H1 (cell line): Measurements from ENCODE around the gene EBPL. TPM values are rescaled to one million over a fixed set of nuclear protein-coding genes. Genes with fewer than 3 reads are reported as not detected.

Experiments
- CTCF ChIA-PET: fragments of 300-600 bp; sonication (Branson Sonifier 250); formaldehyde crosslinking; loops from one replicate; lab custom pipeline; 2021; ENCODE audit not compliant: partially characterized antibody; lab: Charles Lee
- POLR2A ChIA-PET: fragments of 300-600 bp; sonication (Branson Sonifier 250); formaldehyde crosslinking; loops from one replicate; lab custom pipeline; 2021; ENCODE audit warnings: inconsistent platforms; ENCODE audit not compliant: partially characterized antibody; lab: Charles Lee
- DNase-seq, 2 experiments: peaks; one replicate each; pipeline versions ENCODE4 v3.0.0 to v3.0.0-alpha.2; 2010 to 2022; ENCODE audit warnings: low spot score in 2 of 2, low read depth in 1 of 2, mixed read lengths in 1 of 2
- FAIRE-seq: peaks from 2 replicates; lab custom pipeline; 2011; peaks lifted over from hg19 to GRCh38; lab: Jason Lieb, UNC
- H2AFZ ChIP-seq: 2 replicates; pipeline ENCODE4 v1.8.1; 2012; ENCODE audit warnings: low read length, inconsistent platforms
- H2AK5ac ChIP-seq: 2 replicates; pipeline ENCODE4 v1.6.1; 2013; ENCODE audit warnings: low read depth, low read length
- H2BK120ac ChIP-seq: replicated peaks from 2 replicates; pipeline ENCODE3; 2013; ENCODE audit warnings: low read depth, low read length, inconsistent platforms
- H2BK12ac ChIP-seq: 2 replicates; pipeline ENCODE4 v1.6.1; 2013; ENCODE audit warnings: low read depth, low read length
- H2BK15ac ChIP-seq: 2 replicates; pipeline ENCODE4 v1.6.1; 2013; ENCODE audit warnings: low read length
- H2BK20ac ChIP-seq: 2 replicates; pipeline ENCODE4 v1.6.1; 2013; ENCODE audit warnings: low read length
- H2BK5ac ChIP-seq: 2 replicates; pipeline ENCODE4 v1.6.1; 2013; ENCODE audit warnings: low read depth, low read length
- H3K14ac ChIP-seq: 2 replicates; pipeline ENCODE4 v1.6.1; 2013; ENCODE audit warnings: inconsistent platforms; ENCODE audit not compliant: insufficient read length
- H3K18ac ChIP-seq: 2 replicates; pipeline ENCODE4 v1.6.1; 2013; ENCODE audit warnings: low read length; ENCODE audit errors: extremely low read depth
- H3K23ac ChIP-seq: 2 replicates; pipeline ENCODE4 v1.6.1; 2013; ENCODE audit warnings: inconsistent platforms; ENCODE audit not compliant: insufficient read length
- H3K23me2 ChIP-seq: 2 replicates; pipeline ENCODE4 v1.6.1; 2013; ENCODE audit warnings: low read depth, low read length
- H3K27ac ChIP-seq: 2 replicates; pipeline ENCODE4 v1.6.1; 2011; ENCODE audit warnings: low read depth, low read length, inconsistent platforms
- H3K27me3 ChIP-seq, 4 experiments: replicated peaks in 1 of 4; 1 replicate in 1 of 4; 2 replicates in 3 of 4; pipeline versions ENCODE4 v1.6.1 to v1.8.1; 2011 to 2013; ENCODE audit warnings: low read length in 3 of 4, mild to moderate bottlenecking in 3 of 4, inconsistent platforms in 2 of 4, mixed read lengths in 2 of 4, moderate library complexity in 1 of 4; ENCODE audit not compliant: control insufficient read depth in 3 of 4, insufficient read depth in 3 of 4; ENCODE audit errors: extremely low read depth in 1 of 4
- H3K36me3 ChIP-seq, 4 experiments: 2 replicates each; pipeline versions ENCODE4 v1.6.1 to v1.8.1; 2011 to 2013; ENCODE audit warnings: mild to moderate bottlenecking in 4 of 4, low read length in 3 of 4, moderate library complexity in 2 of 4, control low read depth in 1 of 4, inconsistent platforms in 1 of 4; ENCODE audit not compliant: insufficient read depth in 4 of 4, control insufficient read depth in 2 of 4
- H3K4ac ChIP-seq: replicated peaks from 2 replicates; pipeline ENCODE3; 2013; ENCODE audit warnings: low read length, low read depth, mixed read lengths, inconsistent platforms; ENCODE audit not compliant: insufficient read length
- H3K4me1 ChIP-seq, 4 experiments: replicated peaks in 1 of 4; 1 replicate in 1 of 4; 2 replicates in 3 of 4; pipeline versions ENCODE4 v1.6.1 to v1.8.1; 2011 to 2013; ENCODE audit warnings: low read length in 3 of 4, inconsistent platforms in 2 of 4, mixed read lengths in 1 of 4; ENCODE audit not compliant: insufficient read depth in 4 of 4, control insufficient read depth in 3 of 4
- H3K4me2 ChIP-seq, 2 experiments: 2 replicates each; pipeline versions ENCODE4 v1.6.1 to v1.8.1; 2011 to 2013; ENCODE audit warnings: low read depth in 2 of 2, low read length in 2 of 2, control low read depth in 1 of 2, inconsistent platforms in 1 of 2, mild to moderate bottlenecking in 1 of 2; ENCODE audit not compliant: insufficient read depth in 1 of 2
- H3K4me3 ChIP-seq, 4 experiments: fragments of 200-600, 300-600 bp in 1 of 4; sonication (generic), shearing (Covaris generic), sonication (Bioruptor Twin) in 1 of 4; 2 replicates each; pipeline versions ENCODE4 v1.5.1 to v1.8.1; 2011 to 2016; ENCODE audit warnings: low read length in 4 of 4, low read depth in 3 of 4, control low read depth in 2 of 4, inconsistent platforms in 2 of 4, mild to moderate bottlenecking in 2 of 4, mixed read lengths in 1 of 4, moderate library complexity in 1 of 4; ENCODE audit not compliant: insufficient read depth in 2 of 4; ENCODE audit errors: extremely low read depth in 1 of 4
- H3K56ac ChIP-seq: replicated peaks from 2 replicates; pipeline ENCODE3; 2013; ENCODE audit warnings: low read depth, mild to moderate bottlenecking, mixed read lengths, low read length, inconsistent platforms; ENCODE audit not compliant: insufficient read length
- H3K79me1 ChIP-seq: 2 replicates; pipeline ENCODE4 v1.6.1; 2013; ENCODE audit warnings: low read depth, low read length, control low read depth
- H3K79me2 ChIP-seq, 2 experiments: 2 replicates each; pipeline versions ENCODE4 v1.6.1 to v1.8.1; 2012 to 2013; ENCODE audit warnings: low read length in 2 of 2, mild to moderate bottlenecking in 2 of 2, inconsistent platforms in 1 of 2; ENCODE audit not compliant: insufficient read depth in 2 of 2, control insufficient read depth in 1 of 2
- H3K9ac ChIP-seq, 4 experiments: replicated peaks in 1 of 4; 1 replicate in 1 of 4; 2 replicates in 3 of 4; pipeline versions ENCODE4 v1.6.1 to v1.8.1; 2011 to 2013; ENCODE audit warnings: low read depth in 3 of 4, low read length in 3 of 4, control low read depth in 2 of 4, mild to moderate bottlenecking in 2 of 4, moderate library complexity in 2 of 4, inconsistent platforms in 1 of 4; ENCODE audit errors: extremely low read depth in 1 of 4
- H3K9me3 ChIP-seq, 2 experiments: 2 replicates each; pipeline versions ENCODE4 v1.6.1 to v1.8.1; 2012 to 2013; ENCODE audit warnings: mild to moderate bottlenecking in 2 of 2, moderate library complexity in 2 of 2, control low read depth in 1 of 2, inconsistent platforms in 1 of 2, low read depth in 1 of 2, low read length in 1 of 2, mixed read lengths in 1 of 2; ENCODE audit not compliant: insufficient read depth in 2 of 2
- H4K20me1 ChIP-seq, 2 experiments: replicated peaks in 1 of 2; 2 replicates each; pipeline versions ENCODE3 to v1.8.1; 2011 to 2013; ENCODE audit warnings: inconsistent platforms in 2 of 2, low read length in 2 of 2, mild to moderate bottlenecking in 1 of 2; ENCODE audit not compliant: insufficient read depth in 2 of 2, control insufficient read depth in 1 of 2
- H4K5ac ChIP-seq: 2 replicates; pipeline ENCODE4 v1.6.1; 2013; ENCODE audit warnings: low read length, low read depth, mixed read lengths, inconsistent platforms; ENCODE audit not compliant: insufficient read length
- H4K8ac ChIP-seq: 2 replicates; pipeline ENCODE4 v1.8.0; 2013; ENCODE audit warnings: mild to moderate bottlenecking, moderate library complexity, low read length, inconsistent platforms; ENCODE audit not compliant: insufficient read depth; ENCODE audit errors: extremely low read depth
- H4K91ac ChIP-seq: replicated peaks from 2 replicates; pipeline ENCODE3; 2013; ENCODE audit warnings: low read length, mixed read lengths, inconsistent platforms; ENCODE audit not compliant: insufficient read length
- BACH1 ChIP-seq: IDR thresholded peaks from 2 replicates; pipeline ENCODE4 v1.6.1; 2012; ENCODE audit warnings: low read length, improper control_type of control experiment
- SRF ChIP-seq: IDR thresholded peaks from 2 replicates; pipeline ENCODE4 v1.6.1; 2011; ENCODE audit warnings: mild to moderate bottlenecking, low read depth, low read length, moderate library complexity
- WGBS, 2 experiments: shearing (Covaris generic) in 1 of 2; methylation state at CpG; one replicate each; pipeline versions ENCODE4 v1.1.6 to v1.1.7; 2013 to 2015; ENCODE audit warnings: low lambda C conversion rate in 2 of 2, mixed read lengths in 2 of 2, inconsistent platforms in 1 of 2, low coverage in 1 of 2, missing lambda C conversion rate in 1 of 2; ENCODE audit not compliant: insufficient replicate concordance in 2 of 2, insufficient coverage in 1 of 2, insufficient read length in 1 of 2; ENCODE audit errors: extremely low coverage in 1 of 2, missing lambda C conversion rate in 1 of 2; 5-methylcytosine and 5-hydroxymethylcytosine counted together
- polyA plus RNA-seq, 7 experiments: library from polyadenylated mRNA; depleted of rRNA in 3 of 7; stranded (reverse) in 5 of 7; unstranded in 2 of 7; fragments of >200 nt in 5 of 7; fragments of 200-250 nt in 2 of 7; gene quantifications; 1 replicate in 5 of 7; 2 replicates in 1 of 7; 4 replicates in 1 of 7; pipeline versions ENCODE4 v1.2.1 to v1.2.3, GENCODE V29; 2011 to 2013; ENCODE audit warnings: missing spikeins in 2 of 7, mixed read lengths in 2 of 7
- total RNA-seq: library from RNA; stranded (reverse); fragmentation: NEBNext Ultra II Directional; extraction: Animal tissue kit (Norgen Biotek cat#: 25700); gene quantifications from 2 replicates; pipeline ENCODE4 v1.2.1, GENCODE V29; 2021
- TF ChIP-seq, protein P1 (sequence below): IDR thresholded peaks from 2 replicates; pipeline ENCODE4 v1.6.1; 2011; ENCODE audit warnings: low read length, improper control_type of control experiment

The EBPL gene
- total and polyA plus RNA-seq, 2 of the 8 experiments (the other 6 are each of a cell fraction or from before 2014, with no cell fraction given): 130 to 204 TPM

DNA sequence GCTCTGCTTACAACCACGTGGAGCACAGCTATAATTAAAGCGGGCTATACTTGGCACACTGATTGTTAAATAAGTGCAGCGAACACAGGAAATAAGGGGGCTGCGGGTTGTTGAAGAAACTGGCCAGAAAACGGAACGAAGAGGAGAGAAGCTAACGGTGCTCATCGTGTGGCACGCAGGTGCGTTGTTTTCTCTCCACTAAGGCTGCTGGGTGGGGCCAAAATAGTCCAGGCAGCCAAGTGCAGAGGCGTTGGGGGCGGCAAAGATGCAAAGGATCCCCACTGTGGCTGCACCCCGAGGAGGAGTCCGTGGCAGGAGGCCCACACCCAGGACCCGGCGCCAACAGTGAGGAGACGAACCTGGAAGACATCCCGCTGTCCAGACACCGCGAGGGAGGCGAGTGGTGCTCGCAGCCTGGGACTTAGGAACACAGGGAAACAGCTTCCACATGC is 71.1 kb downstream of the EBPL start:
- FAIRE-seq: no peak
- H2BK120ac ChIP-seq: no peak overlapping the region
- H2AFZ ChIP-seq: no peak overlapping the region
- H3K9ac ChIP-seq: no peak overlapping the region
- 87% methylated on average over 22 of the region's 22 CpGs; no CpG with 5 or more reads in 1 of the 2 experiments for WGBS, 2 experiments
- H3K79me2 ChIP-seq: no peaks in the 10 kb centered on the region
- H4K5ac ChIP-seq: no peak overlapping the region
- H3K23ac ChIP-seq: no peak overlapping the region
- no peak overlapping the region for H4K8ac ChIP-seq
- no peaks in the 10 kb centered on the region for H3K9me3 ChIP-seq
- no peak overlapping the region for H2BK20ac ChIP-seq
- H3K23me2 ChIP-seq: no peaks in the 10 kb centered on the region
- H3K4ac ChIP-seq: no peak overlapping the region
- H3K14ac ChIP-seq: no peak overlapping the region
- no peak overlapping the region for H3K56ac ChIP-seq
- no peak overlapping the region for H2BK5ac ChIP-seq
- no peaks in the 10 kb centered on the region for H4K20me1 ChIP-seq
- no peak overlapping the region for H2BK15ac ChIP-seq
- ChIA-PET POLR2A (no interaction called here), CTCF (no interaction called here)
- H3K4me1 ChIP-seq: peaks cover 0 to 3% (median 0%) of the 10 kb centered on the region in 4 experiments; a peak in 1 of 7 replicates
- no peak overlapping the region for H3K4me2 ChIP-seq
- H3K4me3 ChIP-seq: no peak overlapping the region
- no peaks in the 10 kb centered on the region for H3K36me3 ChIP-seq
- H3K18ac ChIP-seq: no peak overlapping the region
- no peak overlapping the region for H2AK5ac ChIP-seq
- no peak overlapping the region for H2BK12ac ChIP-seq
- no peak for DNase-seq
- TF ChIP-seq BACH1: no peak
- TF ChIP-seq, protein P1, sequence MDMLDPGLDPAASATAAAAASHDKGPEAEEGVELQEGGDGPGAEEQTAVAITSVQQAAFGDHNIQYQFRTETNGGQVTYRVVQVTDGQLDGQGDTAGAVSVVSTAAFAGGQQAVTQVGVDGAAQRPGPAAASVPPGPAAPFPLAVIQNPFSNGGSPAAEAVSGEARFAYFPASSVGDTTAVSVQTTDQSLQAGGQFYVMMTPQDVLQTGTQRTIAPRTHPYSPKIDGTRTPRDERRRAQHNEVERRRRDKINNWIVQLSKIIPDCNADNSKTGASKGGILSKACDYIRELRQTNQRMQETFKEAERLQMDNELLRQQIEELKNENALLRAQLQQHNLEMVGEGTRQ: no peak
- TF ChIP-seq SRF: no peak
- H4K91ac ChIP-seq: no peak overlapping the region
- no peaks in the 10 kb centered on the region for H3K27me3 ChIP-seq
- no peaks in the 10 kb centered on the region for H3K79me1 ChIP-seq
- H3K27ac ChIP-seq: no peak overlapping the region
